Myocyte (in vitro differentiated cells): ENCODE results near the gene PLPP3. TPM values are rescaled to one million over a fixed set of nuclear protein-coding genes. Genes with fewer than 3 reads are reported as not detected.
"Not testable (repeated sequence)": the region's sequence is repeated elsewhere in the genome, so short reads cannot be mapped to it uniquely, and the experiment has no call there.

Source experiments
- DNase-seq: peaks from one replicate; pipeline ENCODE4 v3.0.0-alpha.2; 2012; ENCODE audit warnings: low read depth
- polyA plus RNA-seq: library from polyadenylated mRNA; unstranded; fragments of >200 nt; gene quantifications from one replicate; pipeline ENCODE4 v1.2.1, GENCODE V29; 2012; ENCODE audit warnings: missing spikeins
- total RNA-seq: library from RNA; depleted of rRNA; stranded (reverse); fragments of >200 nt; gene quantifications from 2 replicates; pipeline ENCODE4 v1.2.3, GENCODE V29; 2014

PLPP3 gene
- 8.5 and 27.5 TPM in 2 replicates for total RNA-seq
- 6.4 TPM for polyA plus RNA-seq

DNA sequence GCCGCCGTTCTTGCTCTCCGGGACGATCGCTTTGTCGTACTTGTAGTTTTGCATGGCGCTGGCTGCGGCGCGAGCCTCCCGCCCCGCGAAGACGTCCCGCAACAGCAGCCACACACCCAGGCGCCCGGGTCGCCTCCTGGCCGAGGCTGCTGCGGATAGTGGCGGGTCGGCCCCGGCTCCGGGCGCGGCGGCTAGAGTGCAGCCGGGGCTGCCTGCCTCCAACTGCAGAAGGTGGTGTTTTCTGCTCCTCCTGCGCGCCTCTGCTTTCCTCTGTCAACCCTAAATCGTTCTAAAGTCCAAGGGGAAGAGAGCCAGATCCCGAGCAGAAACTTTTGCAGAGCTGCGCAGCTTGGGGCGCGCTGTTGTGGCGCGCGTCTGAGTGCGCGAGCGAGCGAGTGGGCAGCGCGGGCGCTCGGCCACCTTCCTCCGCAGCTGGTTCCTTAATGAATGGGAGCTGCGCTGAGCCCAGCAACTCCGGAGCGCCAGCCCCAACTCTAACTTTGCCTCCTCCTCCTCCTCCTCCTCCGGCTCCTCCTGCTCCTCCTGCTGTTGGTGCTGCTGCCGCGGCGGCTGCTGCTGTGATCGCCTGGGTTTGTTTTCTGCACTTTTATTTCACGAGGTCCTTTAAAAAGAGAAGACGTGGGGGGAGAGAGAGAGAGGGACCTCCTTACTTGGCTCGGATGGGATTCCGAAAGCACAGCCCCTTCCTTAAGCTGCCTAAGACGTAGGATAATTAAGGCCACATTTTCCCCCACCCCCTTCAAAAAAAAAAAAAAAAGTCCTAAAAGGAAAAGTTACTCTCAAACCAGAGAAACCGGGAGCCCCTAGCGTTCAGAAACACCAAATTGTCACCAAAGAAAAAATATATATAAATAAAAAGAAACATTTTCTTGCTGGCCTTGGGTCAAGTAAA, at the start of gene PLPP3:
TSS of gene PLPP3 (minus strand) at position 601 of the 913 bp plus-strand sequence. CDS start at position 54, 547 bp downstream.
- peak; percentile 86 for DNase-seq

DNA sequence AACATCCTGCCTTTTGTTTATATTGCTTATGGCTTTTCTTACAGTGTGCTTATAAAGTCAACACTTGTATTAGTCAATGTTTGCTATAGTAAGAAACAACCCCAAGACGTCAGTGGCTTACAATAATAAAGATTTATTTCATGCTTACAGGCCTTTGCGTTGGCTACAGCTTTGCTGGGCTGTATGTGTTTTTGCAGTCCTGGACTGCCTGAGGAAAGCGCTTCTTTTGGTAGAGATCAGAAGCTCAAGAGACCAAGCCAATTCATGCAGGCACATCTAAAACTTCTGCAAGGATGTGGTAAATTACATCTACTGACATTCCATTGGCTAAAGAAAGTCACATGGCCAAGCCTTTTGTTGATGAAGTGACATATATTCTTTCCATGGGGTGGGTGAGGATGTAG, 48.3 kb upstream of the PLPP3 start:
- DNase-seq = no peak

DNA sequence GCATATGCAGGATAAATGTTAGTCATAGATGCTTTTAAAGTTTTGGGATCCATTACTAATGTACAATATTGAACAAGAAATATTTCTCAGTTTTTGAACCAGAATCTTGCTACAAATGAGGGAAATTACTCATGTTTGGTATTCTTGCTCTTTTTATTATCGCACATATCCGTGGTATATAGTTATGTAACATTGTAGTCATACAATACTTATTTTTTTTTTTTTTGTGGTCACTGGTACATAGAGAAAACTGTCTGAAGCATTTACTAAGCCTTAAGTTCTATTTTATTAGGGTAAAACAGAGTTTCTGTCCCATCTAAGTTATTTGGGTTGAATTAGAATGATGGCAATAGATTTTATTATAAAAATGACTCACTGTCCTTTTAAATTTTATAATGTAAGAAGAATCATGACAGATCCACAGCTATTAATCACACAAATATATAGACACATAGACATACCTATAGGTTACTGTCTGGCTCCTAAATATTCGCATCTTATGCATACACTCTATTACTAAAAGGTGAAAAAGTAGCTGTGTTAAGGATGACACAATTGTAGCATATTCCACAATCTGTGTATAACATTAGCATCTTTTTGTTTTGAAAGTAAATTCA, 47.8 kb upstream of the PLPP3 start:
- DNase-seq = no peak

DNA sequence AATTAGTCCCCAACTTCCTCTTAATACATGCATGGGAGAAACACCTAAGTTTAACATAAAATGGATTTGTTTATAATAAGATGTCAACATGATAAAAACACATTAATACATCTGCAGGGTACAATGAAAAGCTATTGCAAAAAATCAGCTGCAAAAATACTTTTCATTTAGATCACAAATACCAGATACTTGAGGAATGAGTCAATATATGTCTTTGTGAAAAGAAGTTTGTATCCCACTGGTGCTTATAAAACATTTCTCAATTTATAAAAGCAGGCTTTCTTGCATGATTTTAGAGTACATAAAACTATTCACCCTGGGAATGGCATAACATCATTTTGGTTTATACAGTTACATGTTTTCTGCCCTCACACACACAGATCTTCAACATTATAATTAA, 47.2 kb upstream of the PLPP3 start:
- no peak for DNase-seq

DNA sequence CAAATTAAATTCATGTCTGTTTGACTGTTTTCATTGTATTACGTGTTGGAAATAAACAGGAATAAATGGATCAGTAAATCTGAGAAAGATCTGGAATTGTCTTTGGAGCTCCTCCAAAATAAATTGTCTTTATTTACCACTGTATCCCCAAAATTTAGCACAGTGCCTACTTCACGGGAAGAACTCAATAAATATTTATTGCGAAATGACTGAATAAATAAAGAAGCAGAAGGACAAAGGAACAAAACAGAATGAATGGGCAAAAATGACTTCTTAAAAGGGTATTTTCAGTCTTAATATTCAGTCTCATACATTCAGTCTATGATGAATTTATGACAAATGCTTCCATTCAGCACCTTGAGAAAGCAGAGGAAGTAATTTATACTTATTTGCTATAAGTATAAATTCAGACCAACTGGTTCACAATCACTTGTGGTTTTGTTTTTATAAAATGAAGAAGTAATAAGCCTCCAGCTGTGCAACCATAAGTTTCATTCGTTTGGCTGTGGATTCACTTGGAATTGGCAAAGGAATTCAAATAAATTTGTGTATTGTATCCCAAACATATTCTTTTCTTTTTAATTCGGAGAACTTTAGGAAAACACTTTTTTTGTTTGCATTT, 46.6 kb upstream of the PLPP3 start:
- no peak for DNase-seq

DNA sequence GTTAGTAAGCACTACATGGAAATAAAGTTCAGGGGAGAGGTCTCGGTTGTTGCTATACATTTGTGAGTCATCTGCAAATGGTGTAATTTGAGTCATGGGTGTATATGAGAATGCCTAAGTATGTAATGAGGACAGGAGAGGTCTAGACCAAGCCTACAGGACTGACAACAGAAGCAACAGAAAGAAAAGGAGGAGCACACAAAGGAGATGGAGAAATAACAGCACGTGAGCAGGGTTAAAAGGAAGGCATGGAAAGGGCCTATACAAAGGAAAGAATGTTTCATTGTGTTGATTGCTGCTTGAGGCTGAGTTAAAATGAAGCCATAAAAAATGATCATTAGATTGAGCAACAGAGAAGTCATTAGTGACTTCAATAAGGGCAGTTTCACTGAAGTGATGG, 37.8 kb upstream of the PLPP3 start:
- DNase-seq = no peak

DNA sequence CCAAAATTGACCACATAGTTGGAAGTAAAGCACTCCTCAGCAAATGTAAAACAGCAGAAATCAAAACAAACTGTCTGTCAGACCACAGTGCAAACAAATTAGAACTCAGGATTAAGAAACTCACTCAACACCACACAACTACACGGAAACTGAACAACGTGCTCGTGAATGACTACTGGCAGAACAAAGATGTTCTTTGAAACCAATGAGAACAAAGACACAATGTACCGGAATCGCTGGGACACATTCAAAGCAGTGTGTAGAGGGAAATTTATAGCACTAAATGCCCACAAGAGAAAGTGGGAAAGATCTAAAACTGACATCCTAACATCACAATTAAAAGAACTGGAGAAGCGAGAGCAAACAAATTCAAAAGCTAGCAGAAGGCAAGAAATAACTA, 31.4 kb upstream of the PLPP3 start:
- not testable (repeated sequence) for DNase-seq

DNA sequence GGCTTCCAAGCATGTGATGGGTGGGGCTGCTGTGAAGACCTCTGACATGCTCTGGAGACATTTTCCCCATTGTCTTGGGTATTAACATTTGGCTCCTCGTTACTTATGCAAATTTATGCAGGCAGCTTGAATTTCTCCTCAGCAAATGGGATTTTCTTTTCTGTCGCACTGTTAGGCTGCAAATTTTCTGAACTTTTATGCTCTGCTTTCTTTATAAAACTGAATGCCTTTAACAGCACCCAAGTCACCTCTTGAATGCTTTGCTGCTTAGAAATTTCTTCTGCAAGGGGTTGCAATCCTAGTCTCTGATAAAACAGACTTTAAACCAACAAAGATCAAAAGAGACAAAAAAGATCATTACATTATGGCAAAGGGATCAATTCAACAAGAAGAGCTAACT, 30.7 kb upstream of the PLPP3 start:
- DNase-seq = not testable (repeated sequence)

DNA sequence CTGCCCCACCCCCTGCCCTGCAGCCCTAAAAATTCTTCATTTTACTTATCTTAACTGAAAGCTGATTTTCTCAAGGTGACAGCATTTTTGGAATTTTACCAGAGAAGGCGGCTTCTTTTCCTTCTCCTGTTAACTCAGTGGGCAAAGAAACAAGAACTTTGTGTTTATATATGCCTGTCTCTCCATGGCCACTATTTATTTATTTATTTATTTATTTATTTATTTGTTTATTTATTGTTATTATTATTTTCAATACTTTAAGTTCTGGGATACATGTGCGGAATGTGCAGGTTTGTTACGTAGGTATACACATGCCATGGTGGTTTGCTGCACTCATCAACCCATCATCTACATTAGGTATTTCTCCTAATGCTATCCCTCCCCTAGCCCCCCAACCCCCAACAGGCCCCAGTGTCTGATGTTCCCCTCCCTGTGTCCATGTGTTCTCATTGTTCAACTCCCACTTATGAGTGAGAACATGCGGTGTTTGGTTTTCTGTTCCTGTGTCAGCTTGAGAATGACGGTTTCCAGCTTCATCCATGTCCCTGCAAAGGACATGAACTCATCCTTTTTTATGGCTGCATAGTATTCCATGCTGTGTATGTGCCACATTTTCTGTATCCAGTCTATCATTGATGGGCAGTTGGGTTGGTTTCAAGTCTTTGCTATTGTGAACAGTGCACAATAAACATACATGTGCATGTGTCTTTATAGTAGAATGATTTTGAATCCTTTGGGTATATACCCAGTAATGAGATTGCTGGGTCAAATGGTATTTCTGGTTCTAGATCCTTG, 16.2 kb upstream of the PLPP3 start:
- DNase-seq = not testable (repeated sequence)

DNA sequence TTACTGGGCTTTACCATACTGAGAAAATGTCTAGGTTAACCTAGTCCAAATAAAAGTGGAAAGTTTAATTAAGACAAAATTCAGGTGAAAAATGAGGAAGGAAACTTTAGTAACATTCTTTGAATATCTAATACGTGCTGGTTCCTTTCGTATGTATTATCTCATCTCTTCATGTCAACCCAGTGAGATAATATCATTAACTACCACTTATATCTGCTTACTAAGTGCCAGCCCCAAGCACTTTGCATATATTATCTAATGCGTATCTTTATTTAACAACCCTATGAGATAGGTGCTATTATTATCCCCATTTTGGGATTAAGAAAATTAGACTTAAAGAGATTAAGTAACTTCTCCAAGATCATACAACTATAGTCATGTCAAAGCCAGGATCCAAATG, 12.5 kb upstream of the PLPP3 start:
- no peak for DNase-seq

DNA sequence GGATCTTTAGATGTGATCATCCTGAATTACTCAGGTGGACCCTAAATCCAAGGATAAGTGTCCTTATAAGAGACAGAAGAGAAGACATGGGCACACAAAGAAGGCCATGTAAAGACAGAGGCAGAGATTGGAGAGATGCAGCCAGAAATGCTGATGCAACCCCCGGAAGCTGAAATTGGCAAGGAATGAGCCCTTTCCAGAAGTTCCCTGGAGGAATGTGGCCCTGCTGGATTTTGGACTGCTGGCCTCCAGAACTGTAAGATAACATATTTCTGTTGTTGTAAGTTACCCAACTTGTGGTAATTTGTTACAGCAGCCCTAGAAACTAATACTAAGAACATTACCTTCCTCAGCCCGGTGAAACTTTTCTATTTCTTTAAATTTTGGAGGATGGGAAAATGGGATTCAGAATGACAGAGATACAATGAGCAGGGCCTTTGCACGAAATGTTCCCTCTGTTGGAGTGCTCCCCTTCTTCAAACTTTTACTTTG, 11.2 kb upstream of the PLPP3 start:
- no peak for DNase-seq

DNA sequence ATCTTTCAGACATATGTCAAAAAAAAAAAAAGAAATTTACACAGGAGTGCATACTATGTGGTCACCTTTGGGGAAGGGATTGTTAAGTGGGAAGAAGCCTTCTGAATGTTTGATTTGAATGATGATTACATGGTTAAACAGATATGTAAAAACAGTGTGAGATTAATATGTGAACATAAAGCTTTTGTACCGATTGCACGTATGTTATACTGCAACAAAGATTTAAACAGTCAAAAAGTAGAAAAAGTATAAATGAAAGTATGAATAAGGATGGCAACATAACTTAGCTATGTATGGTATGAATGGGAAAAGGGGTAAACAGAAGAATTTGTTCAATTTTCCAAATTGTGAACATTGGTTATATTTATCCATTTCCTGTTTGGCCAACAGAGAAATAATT, 10.0 kb upstream of the PLPP3 start:
- no peak for DNase-seq

DNA sequence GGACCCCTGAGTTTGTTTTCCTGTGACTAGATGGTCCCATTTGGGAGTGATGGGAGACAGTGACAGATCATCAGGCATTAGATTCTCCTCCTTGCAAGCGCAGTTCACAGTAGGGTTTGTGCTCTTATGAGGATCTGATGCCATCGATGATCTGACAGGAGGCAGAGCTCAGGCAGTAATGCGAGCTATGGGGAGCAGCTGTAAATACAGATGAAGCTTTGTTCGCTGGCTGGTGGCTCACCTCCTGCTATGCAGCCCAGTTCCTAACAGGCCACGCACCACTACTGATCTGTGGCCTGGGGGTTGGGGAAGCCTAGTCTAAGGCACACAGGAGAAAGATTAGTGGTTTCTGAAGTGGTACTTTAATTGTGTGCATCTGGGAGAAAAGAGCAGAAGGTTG, 7.1 kb upstream of the PLPP3 start:
- DNase-seq = peak; percentile 26

DNA sequence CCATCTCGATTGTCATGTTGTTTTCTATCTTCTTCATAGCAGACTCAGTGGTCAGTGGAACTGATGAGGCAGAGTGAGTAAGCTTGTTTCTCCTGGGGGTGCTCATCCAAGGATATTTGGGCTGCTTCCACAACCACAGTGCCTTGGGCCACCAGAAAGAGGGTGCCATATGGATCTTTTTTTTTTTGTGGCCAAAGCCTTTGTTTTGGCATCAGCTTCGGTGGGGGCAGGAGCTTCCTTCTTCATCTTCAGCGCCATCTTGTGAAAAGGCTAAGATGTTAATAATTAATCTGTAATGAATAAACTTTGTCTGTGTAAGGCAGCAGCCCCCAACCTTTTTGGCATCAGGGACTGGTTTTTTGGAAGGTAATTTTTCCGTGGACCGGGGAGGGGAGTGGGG, 6.6 kb upstream of the PLPP3 start:
- no peak for DNase-seq

DNA sequence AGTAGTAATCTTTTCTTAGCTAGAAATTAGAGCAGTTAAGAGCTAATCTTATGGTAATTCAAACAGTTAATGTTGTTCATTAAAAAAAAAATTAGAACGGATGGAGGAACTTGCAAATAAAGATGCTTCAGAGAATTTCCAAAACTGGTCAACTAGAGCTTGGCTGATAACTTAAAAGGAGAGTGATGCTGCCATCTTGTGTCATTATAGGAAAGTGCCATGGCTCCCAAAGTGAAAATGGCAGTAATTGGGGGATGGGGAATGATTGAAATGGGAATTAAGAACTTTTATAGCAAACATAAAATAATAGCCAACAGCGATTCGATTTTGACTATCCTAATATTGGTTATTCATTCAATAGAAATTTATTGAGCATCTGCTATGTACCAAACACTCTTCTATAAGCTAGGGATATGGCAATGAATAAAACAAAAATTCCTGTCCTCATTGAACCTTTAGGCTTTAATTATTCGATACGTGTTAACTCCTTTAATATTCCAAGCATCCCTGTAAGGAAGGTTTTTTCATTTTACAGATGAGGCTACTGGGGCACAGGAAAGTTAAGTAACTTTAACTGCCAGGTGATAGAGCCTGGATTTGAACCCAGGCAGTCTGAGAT, 5.7 kb upstream of the PLPP3 start:
- peak; percentile 75 for DNase-seq

DNA sequence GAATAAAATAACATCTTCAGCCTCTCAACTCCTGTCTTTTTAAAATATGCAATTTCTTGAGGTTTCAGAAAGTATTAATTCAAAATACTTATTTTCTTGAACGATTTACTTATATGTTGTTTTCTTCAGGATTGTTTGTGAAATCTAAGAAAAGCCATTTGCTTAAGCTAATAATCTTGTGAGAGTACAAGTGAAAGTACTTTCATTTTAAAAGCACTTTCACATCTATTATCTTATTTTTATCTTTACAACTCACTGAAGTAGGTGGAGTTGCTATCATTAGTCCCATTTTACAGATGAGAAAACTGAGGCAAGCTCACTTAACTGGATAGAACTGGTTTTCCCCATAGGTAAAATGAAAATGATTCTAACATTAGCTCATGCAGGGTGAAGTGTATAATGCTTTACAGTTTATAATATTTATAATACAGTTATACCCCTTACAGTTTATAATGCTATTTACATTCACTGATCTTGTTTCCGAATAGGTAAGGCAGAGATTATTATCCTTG, 4.7 kb upstream of the PLPP3 start:
- no peak for DNase-seq

DNA sequence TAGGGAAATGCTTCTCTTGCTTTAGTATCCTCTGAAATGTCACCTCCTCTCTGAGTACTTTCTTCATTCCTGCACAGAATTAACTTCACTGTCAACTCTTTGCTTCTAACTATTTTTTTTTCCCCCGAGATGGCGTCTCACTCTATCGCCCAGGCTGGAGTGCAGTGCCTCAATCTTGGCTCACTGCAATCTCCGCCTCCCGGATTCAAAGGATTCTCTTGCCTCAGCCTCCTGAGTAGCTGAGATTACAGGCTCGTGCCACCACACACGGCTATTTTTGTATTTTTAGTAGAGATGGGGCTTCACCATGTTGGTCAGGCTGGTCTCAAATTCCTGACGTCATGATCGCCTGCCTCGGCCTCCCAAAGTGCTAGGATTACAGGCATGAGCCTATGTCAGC, 1.4 kb upstream of the PLPP3 start:
- DNase-seq = no peak

DNA sequence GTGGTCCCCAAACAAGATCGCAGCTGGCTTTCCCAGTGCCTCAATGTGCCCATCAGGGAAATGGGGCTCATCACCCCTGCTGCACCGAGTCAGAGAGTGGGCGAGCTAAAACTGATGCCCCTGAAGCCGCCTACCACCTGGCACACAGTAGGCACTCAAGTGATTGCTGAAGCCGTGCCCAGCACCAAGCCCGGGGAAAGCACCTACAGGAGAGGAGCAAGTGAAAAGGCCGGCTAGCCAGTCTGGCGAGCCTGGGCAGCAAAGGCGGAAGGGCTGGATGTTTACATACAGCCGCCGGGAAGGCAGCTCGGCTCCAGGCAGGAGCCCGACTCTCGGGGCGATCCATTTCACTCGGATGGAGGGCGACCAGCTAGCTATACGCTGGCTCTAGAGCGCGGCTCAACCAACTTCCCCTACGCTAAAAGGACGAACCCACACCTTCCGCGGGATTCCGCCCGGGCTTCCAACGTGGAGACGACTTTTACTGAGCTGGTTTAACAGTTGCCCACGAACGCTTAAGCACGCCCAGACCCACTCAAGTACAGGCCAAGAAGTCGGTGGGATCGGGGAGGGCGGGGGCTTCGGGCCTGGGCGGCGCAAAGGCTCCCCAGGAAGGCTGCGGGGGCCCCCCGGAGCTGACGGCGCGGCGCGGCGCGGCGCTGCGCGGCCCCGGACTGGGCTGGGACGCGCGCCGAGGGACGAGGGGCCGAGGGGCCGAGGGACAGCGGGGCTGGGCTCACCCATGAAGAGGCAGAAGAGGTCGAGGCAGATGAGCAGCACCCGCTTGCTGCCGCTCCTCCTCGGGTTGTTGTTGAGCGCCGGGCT, 1.0 kb downstream of the PLPP3 start:
- DNase-seq = peak; percentile 63

DNA sequence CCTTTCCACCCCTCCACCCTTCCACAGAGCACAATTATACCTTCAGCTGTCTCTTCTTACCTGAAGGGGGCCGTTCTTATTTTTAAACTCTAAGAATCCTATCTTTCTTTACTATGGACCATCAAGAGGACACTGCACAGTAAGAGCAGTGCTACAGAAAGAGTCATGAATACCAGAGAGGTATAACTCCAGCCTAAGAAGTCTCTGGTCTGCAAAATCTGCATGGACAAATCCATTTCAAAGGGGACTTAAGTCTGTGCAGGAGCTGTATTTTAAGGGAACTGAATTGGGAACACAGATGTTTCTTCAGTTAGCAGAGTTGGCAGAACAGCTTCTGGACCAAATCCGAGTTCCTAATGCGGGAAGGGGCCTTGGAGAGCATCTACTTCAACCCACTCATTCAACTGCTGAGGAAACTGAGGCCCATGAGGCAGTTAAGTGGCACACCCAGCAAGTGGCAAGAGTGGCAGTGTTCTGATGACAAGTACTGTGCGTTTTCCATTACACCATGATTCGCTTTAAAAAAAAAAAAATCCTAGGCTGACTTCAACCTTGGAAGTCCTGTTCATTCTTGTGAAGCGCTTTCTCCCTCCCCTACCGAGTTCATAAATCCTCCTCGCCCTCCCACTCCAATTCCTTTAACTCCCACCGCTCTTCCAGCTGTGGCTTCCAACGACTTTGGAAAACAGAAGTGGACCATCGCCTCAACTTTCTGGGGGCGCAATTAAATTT, 1.8 kb downstream of the PLPP3 start:
- DNase-seq = peak; percentile 15
